PC-3 (cell line): Measurements from ENCODE around the gene TMEM52B.

Source experiments
- CTCF ChIP-seq: fragments of 300-600 bp; sonication (generic); conservative IDR thresholded peaks from 2 replicates; pipeline ENCODE4 v1.5.1; 2017; ENCODE audit warnings: antibody characterized with exemption, low read depth, mild to moderate bottlenecking, low read length
- EZH2 ChIP-seq: fragments of 300-600 bp; sonication (generic); IDR thresholded peaks from one replicate; pipeline ENCODE4 v1.6.1; 2017; ENCODE audit warnings: antibody characterized with exemption, mild to moderate bottlenecking, low read length; ENCODE audit not compliant: unreplicated experiment
- EZH2phosphoT487 ChIP-seq: fragments of 300-600 bp; sonication (generic); IDR thresholded peaks from 2 replicates; pipeline ENCODE4 v1.6.1; 2018; ENCODE audit warnings: mild to moderate bottlenecking, antibody characterized with exemption, low read length, borderline replicate concordance

- no peak for TF ChIP-seq EZH2
- peak; percentile 78 for TF ChIP-seq CTCF
- TF ChIP-seq EZH2phosphoT487, result no peak
Measured at GRCh38 chr12:10190558-10191388, 11.9 kb downstream of the TMEM52B start.
